Esophagus squamous epithelium (tissue), 5 donors: ENCODE data around the gene SMPD3. TPM values are rescaled to one million over a fixed set of nuclear protein-coding genes. Genes with fewer than 3 reads are reported as not detected.

Experiments
- DNase-seq: peaks from one replicate; lab custom pipeline; 2025; lab: John Stamatoyannopoulos, UW
- H3K27ac ChIP-seq, 4 donors: fragments of 200-600 bp; sonication (generic); one replicate each; pipeline ENCODE4 v1.5.1; 2016 to 2019; ENCODE audit warnings: mild to moderate bottlenecking in 1 of 4
- H3K27me3 ChIP-seq, 4 donors: fragments of 200-600 bp; sonication (generic); 1 replicate in 3 of 4; 2 replicates in 1 of 4; pipeline versions ENCODE4 v1.5.1 to v1.6.0; 2017 to 2021; ENCODE audit warnings: antibody characterized with exemption in 1 of 4
- H3K36me3 ChIP-seq, 3 donors: fragments of 200-600 bp; sonication (generic); one replicate each; pipeline ENCODE4 v1.5.1; 2016 to 2019
- H3K4me1 ChIP-seq, 3 donors: fragments of 200-600 bp; sonication (generic); one replicate each; pipeline ENCODE4 v1.5.1; 2017 to 2019
- H3K4me3 ChIP-seq, 4 donors: fragments of 200-600 bp; sonication (generic); 1 replicate in 3 of 4; 2 replicates in 1 of 4; pipeline ENCODE4 v1.5.1; 2016 to 2019; ENCODE audit warnings: mild to moderate bottlenecking in 2 of 4, moderate library complexity in 1 of 4
- H3K9me3 ChIP-seq, 3 donors: fragments of 200-600 bp; sonication (generic); one replicate each; pipeline ENCODE4 v1.5.1; 2016 to 2019
- POLR2A ChIP-seq, 4 donors: fragments of 450-650 bp; IDR thresholded peaks; one replicate each; pipeline ENCODE4 v1.6.1; 2017; ENCODE audit warnings: antibody characterized with exemption in 4 of 4, mild to moderate bottlenecking in 4 of 4, moderate library complexity in 3 of 4
- WGBS, 2 donors: methylation state at CpG; one replicate each; pipeline ENCODE4 v1.1.5; 2018; 5-methylcytosine and 5-hydroxymethylcytosine counted together
- intact Hi-C: fragments of 100-400 bp; cut with DNase I; formaldehyde crosslinking; loops from one replicate; pipeline ENCODE4 v1.15.0; 2022
- total RNA-seq, 4 donors: library from RNA; depleted of rRNA; stranded (reverse); fragments of >200 nt; gene quantifications; one replicate each; pipeline ENCODE4 v1.1.0, GENCODE V29; 2016
- TF ChIP-seq, protein P1 (sequence below), 6 experiments: fragments of 450-650 bp in 4 of 6; fragments of 200-600 bp in 2 of 6; sonication (generic) in 2 of 6; IDR thresholded peaks; one replicate each; pipeline ENCODE4 v1.5.1; 2016 to 2019; ENCODE audit warnings: antibody characterized with exemption in 6 of 6, mild to moderate bottlenecking in 4 of 6, moderate library complexity in 4 of 6
- donor health status: DM: yes; HTN: yes; CAD: no.

The SMPD3 gene
- total RNA-seq, 4 donors from 2014 or later, result 0.18 to 2.3 (median 0.92) TPM

DNA sequence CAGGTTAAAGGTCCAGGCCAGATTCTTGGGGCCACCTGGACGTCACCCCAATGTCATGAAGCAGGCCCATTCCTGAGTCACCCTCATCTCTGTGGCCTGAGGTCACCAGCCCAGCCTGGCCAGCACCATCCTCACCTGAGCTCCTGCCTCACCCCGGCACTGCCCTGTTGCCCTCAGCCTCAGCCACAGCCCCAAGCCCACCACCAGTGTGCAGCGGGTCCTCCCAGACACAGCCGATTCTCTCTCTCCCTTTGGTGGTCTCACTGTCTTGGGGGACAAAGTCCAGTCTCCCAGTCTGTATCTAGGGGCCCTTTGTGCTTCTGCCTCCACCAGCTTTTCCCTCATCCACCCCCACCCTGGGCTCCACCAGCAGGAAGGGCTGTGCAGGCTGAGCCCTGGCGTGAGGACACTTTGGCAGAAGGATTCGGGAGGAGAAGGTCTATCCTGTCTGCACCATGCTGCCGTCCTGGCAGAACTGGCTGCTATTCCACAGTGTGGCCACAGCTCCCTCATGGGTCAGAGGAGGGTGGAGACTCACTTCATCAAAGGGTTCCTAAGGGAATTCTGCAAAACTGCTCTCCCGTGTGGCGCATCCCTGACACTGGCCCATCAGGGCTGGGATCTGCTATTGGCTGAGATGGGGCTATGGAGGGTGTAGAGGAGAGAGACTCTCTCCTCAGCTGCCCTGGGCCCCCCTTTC lies 73.2 kb downstream of the SMPD3 start:
- Histone ChIP-seq H3K9me3 (no peaks in the 10 kb centered on the region), H3K4me1 (peaks cover 5 to 20% (median 5%) of the 10 kb centered on the region in 3 donors), H3K27ac (no peak overlapping the region), H3K4me3 (no peak overlapping the region), H3K27me3 (peaks cover 0 to 14% (median 0%) of the 10 kb centered on the region in 4 donors), H3K36me3 (no peaks in the 10 kb centered on the region)
- WGBS, 2 donors, result 89% methylated on average over 4 of the region's 9 CpGs; no CpG with 5 or more reads in 1 of the 2 donors
- intact Hi-C loops, result no loop called here
- DNase-seq, result no peak
- TF ChIP-seq, protein P1, sequence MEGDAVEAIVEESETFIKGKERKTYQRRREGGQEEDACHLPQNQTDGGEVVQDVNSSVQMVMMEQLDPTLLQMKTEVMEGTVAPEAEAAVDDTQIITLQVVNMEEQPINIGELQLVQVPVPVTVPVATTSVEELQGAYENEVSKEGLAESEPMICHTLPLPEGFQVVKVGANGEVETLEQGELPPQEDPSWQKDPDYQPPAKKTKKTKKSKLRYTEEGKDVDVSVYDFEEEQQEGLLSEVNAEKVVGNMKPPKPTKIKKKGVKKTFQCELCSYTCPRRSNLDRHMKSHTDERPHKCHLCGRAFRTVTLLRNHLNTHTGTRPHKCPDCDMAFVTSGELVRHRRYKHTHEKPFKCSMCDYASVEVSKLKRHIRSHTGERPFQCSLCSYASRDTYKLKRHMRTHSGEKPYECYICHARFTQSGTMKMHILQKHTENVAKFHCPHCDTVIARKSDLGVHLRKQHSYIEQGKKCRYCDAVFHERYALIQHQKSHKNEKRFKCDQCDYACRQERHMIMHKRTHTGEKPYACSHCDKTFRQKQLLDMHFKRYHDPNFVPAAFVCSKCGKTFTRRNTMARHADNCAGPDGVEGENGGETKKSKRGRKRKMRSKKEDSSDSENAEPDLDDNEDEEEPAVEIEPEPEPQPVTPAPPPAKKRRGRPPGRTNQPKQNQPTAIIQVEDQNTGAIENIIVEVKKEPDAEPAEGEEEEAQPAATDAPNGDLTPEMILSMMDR (IDR thresholded peaks at IDR 0.05), result no peak
- no peak for TF ChIP-seq POLR2A (IDR thresholded peaks at IDR 0.05)

DNA sequence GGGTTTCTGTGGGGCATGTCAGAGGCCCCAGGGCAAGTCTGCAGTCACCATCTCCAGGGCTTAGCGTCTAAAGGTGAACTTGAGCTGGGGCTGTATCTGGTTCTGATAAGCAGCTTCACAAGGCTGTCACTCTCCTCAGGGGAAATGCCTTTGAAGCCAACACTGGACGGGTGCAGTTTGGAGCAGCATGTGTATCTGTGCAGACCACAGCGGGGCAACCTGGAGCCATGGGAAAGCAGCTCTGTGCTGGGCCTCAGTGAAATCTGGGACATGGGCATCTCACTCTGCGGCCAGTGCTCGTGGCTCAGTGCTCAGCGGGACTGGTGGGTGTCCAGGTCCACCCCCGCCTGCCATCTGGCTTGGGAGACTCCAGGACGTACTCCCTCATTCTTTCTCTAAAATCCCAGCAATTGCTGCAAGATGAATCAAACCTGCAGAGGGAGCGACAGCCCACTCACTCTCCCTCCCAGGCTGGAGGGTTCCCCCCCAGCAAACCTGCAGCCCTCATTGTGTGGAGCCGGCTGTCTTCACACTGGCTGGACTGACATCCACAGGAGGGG lies 74.0 kb downstream of the SMPD3 start:
- no peak for DNase-seq
- WGBS, 2 donors, result 65 to 92% methylated on average over 4 to 8 of the region's 10 CpGs
- intact Hi-C loops, result no loop called here
- Histone ChIP-seq H3K4me3 (no peak overlapping the region), H3K27ac (no peak overlapping the region), H3K36me3 (no peaks in the 10 kb centered on the region), H3K27me3 (peaks cover 0 to 14% (median 0%) of the 10 kb centered on the region in 4 donors), H3K4me1 (peaks cover 5 to 16% (median 5%) of the 10 kb centered on the region in 3 donors), H3K9me3 (no peaks in the 10 kb centered on the region)
- no peak for TF ChIP-seq POLR2A (IDR thresholded peaks at IDR 0.05)
- TF ChIP-seq, protein P1 (IDR thresholded peaks at IDR 0.05), result no peak

DNA sequence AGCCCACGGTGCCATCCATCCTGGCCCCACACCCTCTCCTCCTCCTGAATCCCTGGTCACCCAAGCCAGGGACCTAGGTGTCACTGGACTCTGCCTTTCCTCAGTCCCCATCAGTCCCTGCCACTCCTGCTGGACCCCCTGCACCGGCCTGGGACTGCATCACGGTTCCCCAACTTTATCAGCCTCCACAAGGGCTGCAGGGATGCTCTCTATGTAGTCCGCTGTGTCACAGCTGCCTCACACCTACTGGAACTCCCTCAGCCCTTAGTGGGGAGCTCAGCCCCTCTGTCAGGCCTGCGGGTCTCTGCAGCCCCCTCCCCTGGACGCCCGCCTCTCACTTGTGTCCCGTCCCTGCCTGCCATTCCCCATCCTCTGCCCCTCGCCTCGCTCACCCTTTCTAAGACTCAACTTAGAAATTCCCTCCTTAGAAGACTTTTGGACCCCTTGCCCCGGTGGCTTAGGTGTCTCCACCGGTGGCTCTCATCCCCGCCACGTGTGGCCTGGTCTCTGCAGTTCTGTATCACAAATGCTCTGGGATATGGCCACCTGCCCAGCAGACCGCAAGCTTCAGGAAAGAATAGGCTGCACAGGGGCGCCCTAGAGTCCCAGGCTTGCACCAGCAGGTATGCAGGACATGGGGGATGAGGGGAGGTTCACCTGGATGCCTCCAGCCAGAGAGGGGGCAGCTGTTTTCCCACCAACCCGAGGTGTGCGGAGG lies 74.6 kb downstream of the SMPD3 start:
- Histone ChIP-seq H3K4me1 (peaks cover 5 to 16% (median 5%) of the 10 kb centered on the region in 3 donors), H3K27ac (no peak overlapping the region), H3K36me3 (no peaks in the 10 kb centered on the region), H3K9me3 (no peaks in the 10 kb centered on the region), H3K4me3 (no peak overlapping the region), H3K27me3 (peaks cover 0 to 16% (median 0%) of the 10 kb centered on the region in 4 donors)
- TF ChIP-seq, protein P1 (IDR thresholded peaks at IDR 0.05), result no peak
- TF ChIP-seq POLR2A (IDR thresholded peaks at IDR 0.05), result no peak
- DNase-seq, result no peak
- intact Hi-C loops, result no loop called here
- 62 to 85% methylated on average over 11 to 12 of the region's 18 CpGs for WGBS, 2 donors

DNA sequence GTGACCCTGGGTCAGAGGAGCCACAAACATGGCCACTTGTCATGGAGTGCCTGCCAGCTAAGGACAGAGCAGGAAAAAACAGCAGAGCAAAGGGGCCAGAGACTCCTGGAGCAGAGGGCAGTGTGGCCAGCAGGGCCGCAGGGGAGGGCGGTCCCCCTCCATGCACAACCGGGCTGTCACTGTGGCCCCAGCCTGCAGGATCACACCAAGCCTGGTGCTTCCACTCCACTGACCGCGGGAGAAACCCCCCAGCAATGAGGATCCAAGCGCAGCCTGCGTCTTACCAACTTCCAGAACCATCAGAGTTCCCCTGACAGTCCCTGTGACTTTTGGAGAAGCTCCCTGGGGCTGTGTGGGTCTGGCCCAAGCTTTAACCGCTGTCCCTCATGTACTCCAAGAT lies 75.5 kb downstream of the SMPD3 start:
- Histone ChIP-seq H3K4me3 (no peak overlapping the region), H3K9me3 (no peaks in the 10 kb centered on the region), H3K36me3 (no peaks in the 10 kb centered on the region), H3K27me3 (peaks cover 0 to 25% (median 0%) of the 10 kb centered on the region in 4 donors), H3K4me1 (peaks cover 3 to 8% (median 4%) of the 10 kb centered on the region in 3 donors), H3K27ac (no peak overlapping the region)
- 72 to 80% methylated on average over 1 to 6 of the region's 8 CpGs for WGBS, 2 donors
- DNase-seq, result no peak
- no peak for TF ChIP-seq POLR2A (IDR thresholded peaks at IDR 0.05)
- TF ChIP-seq, protein P1 (IDR thresholded peaks at IDR 0.05), result no peak
- intact Hi-C loops, result no loop called here

DNA sequence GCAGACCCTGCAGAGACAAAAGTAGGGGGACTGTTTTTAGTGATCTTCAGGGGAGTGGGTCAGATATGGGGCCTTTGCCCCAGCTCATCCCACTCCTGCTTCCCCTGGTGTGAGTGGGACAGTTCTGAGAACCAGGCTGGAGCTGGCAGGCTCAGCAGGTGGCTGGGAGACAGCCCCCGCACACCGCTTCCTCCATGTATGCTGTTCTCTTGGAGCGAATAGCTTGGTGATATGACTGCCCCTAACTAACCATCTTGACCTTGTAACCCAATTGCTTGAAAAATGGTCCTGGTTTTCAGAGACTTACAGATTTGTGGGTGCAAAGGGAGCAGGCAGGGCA lies 76.0 kb downstream of the SMPD3 start:
- no peak for DNase-seq
- H3K36me3 ChIP-seq, result no peaks in the 10 kb centered on the region
- 60 to 100% methylated on average over 2 of the region's 3 CpGs for WGBS, 2 donors
- H3K9me3 ChIP-seq, result no peaks in the 10 kb centered on the region
- intact Hi-C loops, result no loop called here
- H3K4me1 ChIP-seq, result peaks cover 0 to 3% (median 0%) of the 10 kb centered on the region in 3 donors
- TF ChIP-seq, protein P1 (IDR thresholded peaks at IDR 0.05), result no peak
- TF ChIP-seq POLR2A (IDR thresholded peaks at IDR 0.05), result no peak
- peaks cover 0 to 30% (median 0%) of the 10 kb centered on the region in 4 donors for H3K27me3 ChIP-seq
- no peak overlapping the region for H3K4me3 ChIP-seq
- no peak overlapping the region for H3K27ac ChIP-seq
